Activated T-cell treated with anti-CD3 and anti-CD28 coated beads, Interleukin-2, amount 50 U/mL, for 4 hours (primary cell): ENCODE measurements around the gene CMC4. TPM values are rescaled to one million over a fixed set of nuclear protein-coding genes. Genes with fewer than 3 reads are reported as not detected.

ENCODE experiments used
- ATAC-seq, 2 donors: fragments of 200-7000 bp; cut with Tn5 transposase; one replicate each; pipeline ENCODE4 v1.10.0; 2021
- DNase-seq: peaks from one replicate; pipeline ENCODE4 v3.0.0-alpha.2; 2020
- H3K27me3 Mint-ChIP-seq: one replicate; pipeline ENCODE4 v1.8.0; 2021; ENCODE audit warnings: low read depth, mixed read lengths
- H3K36me3 Mint-ChIP-seq: one replicate; pipeline ENCODE4 v1.8.0; 2022; ENCODE audit warnings: mixed read lengths; ENCODE audit not compliant: insufficient read depth
- H3K4me1 Mint-ChIP-seq: one replicate; pipeline ENCODE4 v1.8.0; 2021; ENCODE audit warnings: low read depth, mixed read lengths
- H3K4me3 Mint-ChIP-seq: one replicate; pipeline ENCODE4 v1.8.0; 2021; ENCODE audit warnings: mild to moderate bottlenecking, moderate library complexity, mixed read lengths
- H3K9me3 Mint-ChIP-seq: one replicate; pipeline ENCODE4 v1.8.0; 2021; ENCODE audit warnings: mixed read lengths
- total RNA-seq, 3 donors: library from RNA; stranded (reverse); gene quantifications; one replicate each; pipeline ENCODE4 v1.2.1, GENCODE V29; 2021

The CMC4 gene
- total RNA-seq, 3 donors from 2014 or later: 1.1 to 2.7 (median 1.6) TPM

GRCh38 chrX:155068165-155068564, 2.8 kb downstream of the CMC4 start:
- Mint-ChIP-seq H3K9me3 (no peaks in the 10 kb centered on the region), H3K36me3 (peaks cover 4% of the 10 kb centered on the region), H3K27me3 (no peaks in the 10 kb centered on the region), H3K4me1 (peaks cover 30% of the 10 kb centered on the region), H3K4me3 (no peak overlapping the region)
- no peak for DNase-seq
- ATAC-seq: no peak

GRCh38 chrX:155065035-155065734, 5.8 kb downstream of the CMC4 start:
- Mint-ChIP-seq H3K27me3 (no peaks in the 10 kb centered on the region), H3K9me3 (no peaks in the 10 kb centered on the region), H3K36me3 (peaks cover 5% of the 10 kb centered on the region), H3K4me1 (peaks cover 20% of the 10 kb centered on the region), H3K4me3 (no peak overlapping the region)
- no peak for ATAC-seq
- DNase-seq: no peak

DNA sequence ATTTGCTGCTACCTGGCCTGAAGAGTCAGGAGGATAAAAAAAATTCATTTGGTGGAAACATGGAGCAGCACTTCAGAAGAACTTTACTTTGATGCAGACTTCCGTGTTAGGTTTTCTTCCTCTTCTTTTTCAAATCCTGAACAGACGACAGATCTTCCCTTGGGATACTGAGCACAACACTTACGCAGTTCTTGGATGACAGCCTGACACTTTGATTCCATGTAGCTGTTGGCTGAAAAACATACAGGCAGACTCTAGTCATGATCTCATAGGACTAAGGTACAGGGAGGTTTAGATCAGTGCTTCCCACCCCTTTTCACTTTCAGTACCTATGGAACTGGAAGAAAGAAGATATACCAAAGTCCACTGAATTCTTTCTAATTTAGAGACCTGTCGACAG, 9.2 kb downstream of the CMC4 start:
- Mint-ChIP-seq H3K9me3 (no peaks in the 10 kb centered on the region), H3K4me3 (no peak overlapping the region), H3K36me3 (peaks cover 4% of the 10 kb centered on the region), H3K4me1 (peaks cover 10% of the 10 kb centered on the region), H3K27me3 (no peaks in the 10 kb centered on the region)
- ATAC-seq (no peak), DNase-seq (no peak)

- Mint-ChIP-seq H3K27me3 (no peaks in the 10 kb centered on the region), H3K9me3 (no peaks in the 10 kb centered on the region), H3K4me1 (peaks cover 23% of the 10 kb centered on the region), H3K4me3 (peak overlapping the region; percentile 45), H3K36me3 (peaks cover 15% of the 10 kb centered on the region)
- DNase-seq (peak; percentile 41), ATAC-seq (peak; percentile 76 to 83)
Observed at GRCh38 chrX:155056877-155057792, 13.8 kb downstream of the CMC4 start.

GRCh38 chrX:155056471-155056870, 14.5 kb downstream of the CMC4 start:
- H3K36me3 Mint-ChIP-seq: peaks cover 18% of the 10 kb centered on the region
- H3K4me1 Mint-ChIP-seq: peaks cover 24% of the 10 kb centered on the region
- no peak overlapping the region for H3K4me3 Mint-ChIP-seq
- ATAC-seq (no peak), DNase-seq (no peak)
- no peaks in the 10 kb centered on the region for H3K9me3 Mint-ChIP-seq
- no peaks in the 10 kb centered on the region for H3K27me3 Mint-ChIP-seq

DNA sequence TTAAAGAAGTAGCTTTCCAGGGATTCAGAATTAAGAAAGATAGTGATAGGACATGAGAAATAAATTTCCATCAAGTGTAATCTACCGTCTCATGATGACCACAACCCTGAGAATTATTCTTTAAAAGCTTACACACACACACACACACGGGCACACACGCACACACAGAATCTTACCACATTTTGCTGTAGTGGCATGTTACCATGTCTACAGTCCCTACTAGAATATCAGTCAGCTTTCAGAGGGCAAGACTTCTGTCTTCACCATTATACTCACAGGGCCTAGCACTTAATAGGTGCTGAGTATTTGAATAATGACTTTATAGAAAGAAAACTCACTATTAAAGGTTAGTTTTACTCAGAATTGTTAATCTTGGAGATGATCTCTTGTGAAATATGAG, 15.4 kb downstream of the CMC4 start:
- DNase-seq (no peak), ATAC-seq (no peak)
- H3K9me3 Mint-ChIP-seq: no peaks in the 10 kb centered on the region
- H3K27me3 Mint-ChIP-seq: no peaks in the 10 kb centered on the region
- no peak overlapping the region for H3K4me3 Mint-ChIP-seq
- peaks cover 20% of the 10 kb centered on the region for H3K36me3 Mint-ChIP-seq
- H3K4me1 Mint-ChIP-seq: peaks cover 32% of the 10 kb centered on the region

- no peaks in the 10 kb centered on the region for H3K27me3 Mint-ChIP-seq
- H3K36me3 Mint-ChIP-seq: peaks cover 20% of the 10 kb centered on the region
- no peaks in the 10 kb centered on the region for H3K9me3 Mint-ChIP-seq
- H3K4me3 Mint-ChIP-seq: no peak overlapping the region
- ATAC-seq: no peak
- no peak for DNase-seq
- H3K4me1 Mint-ChIP-seq: peaks cover 40% of the 10 kb centered on the region
Observed at GRCh38 chrX:155054255-155054654, 16.7 kb downstream of the CMC4 start.

- H3K36me3 Mint-ChIP-seq: peaks cover 23% of the 10 kb centered on the region
- H3K27me3 Mint-ChIP-seq: no peaks in the 10 kb centered on the region
- no peak overlapping the region for H3K4me3 Mint-ChIP-seq
- H3K9me3 Mint-ChIP-seq: no peaks in the 10 kb centered on the region
- H3K4me1 Mint-ChIP-seq: peaks cover 46% of the 10 kb centered on the region
- ATAC-seq (no peak), DNase-seq (no peak)
Observed at GRCh38 chrX:155053656-155054055, 17.3 kb downstream of the CMC4 start.

GRCh38 chrX:155052738-155053498, 18.0 kb downstream of the CMC4 start:
- DNase-seq (no peak), ATAC-seq (no peak)
- Mint-ChIP-seq H3K4me1 (peaks cover 47% of the 10 kb centered on the region), H3K27me3 (no peaks in the 10 kb centered on the region), H3K36me3 (peaks cover 27% of the 10 kb centered on the region), H3K4me3 (no peak overlapping the region), H3K9me3 (no peaks in the 10 kb centered on the region)

GRCh38 chrX:155048977-155049619, 21.8 kb downstream of the CMC4 start:
- no peaks in the 10 kb centered on the region for H3K27me3 Mint-ChIP-seq
- DNase-seq (peak; percentile 40), ATAC-seq (no peak)
- H3K4me1 Mint-ChIP-seq: peaks cover 30% of the 10 kb centered on the region
- H3K9me3 Mint-ChIP-seq: no peaks in the 10 kb centered on the region
- H3K4me3 Mint-ChIP-seq: peak overlapping the region; percentile 11
- peaks cover 35% of the 10 kb centered on the region for H3K36me3 Mint-ChIP-seq

GRCh38 chrX:155046811-155047528, 24.0 kb downstream of the CMC4 start:
- no peak overlapping the region for H3K4me3 Mint-ChIP-seq
- peaks cover 23% of the 10 kb centered on the region for H3K36me3 Mint-ChIP-seq
- peaks cover 24% of the 10 kb centered on the region for H3K4me1 Mint-ChIP-seq
- H3K27me3 Mint-ChIP-seq: no peaks in the 10 kb centered on the region
- DNase-seq (no peak), ATAC-seq (no peak)
- H3K9me3 Mint-ChIP-seq: no peaks in the 10 kb centered on the region

DNA sequence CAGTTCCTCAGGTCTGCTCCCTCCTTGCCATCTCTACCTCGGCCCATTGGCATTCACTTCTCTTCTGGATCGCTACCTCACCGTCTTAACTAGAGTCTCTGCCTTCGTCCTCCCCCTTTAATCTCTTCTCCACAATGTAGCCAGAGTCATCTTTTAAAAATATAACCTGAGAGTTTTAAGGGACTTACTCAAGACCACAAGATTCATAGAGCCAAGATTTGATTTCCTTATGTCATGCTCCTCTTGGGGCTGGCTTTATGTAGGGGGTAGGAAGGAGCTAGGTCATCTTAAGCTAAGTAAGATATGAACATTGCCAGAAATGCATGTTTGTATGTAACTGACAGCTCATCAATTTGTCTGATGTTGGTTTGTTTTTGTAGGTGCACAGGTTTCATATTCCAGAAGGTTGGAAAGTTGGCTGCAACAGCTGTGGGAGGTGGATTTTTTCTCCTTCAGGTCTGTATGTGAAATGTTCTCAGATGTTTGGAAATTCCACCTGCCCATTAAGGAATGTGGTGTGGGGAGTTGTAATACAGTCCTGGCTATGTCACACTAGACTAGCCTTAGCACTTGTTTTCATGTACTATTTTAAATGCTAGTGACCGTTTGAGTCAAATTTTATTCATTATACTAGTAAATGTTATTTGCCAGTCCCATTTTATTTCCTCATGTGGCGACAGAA, 24.7 kb downstream of the CMC4 start:
- H3K4me3 Mint-ChIP-seq: no peak overlapping the region

GRCh38 chrX:155035688-155036087, 35.2 kb downstream of the CMC4 start:
- Mint-ChIP-seq H3K4me3 (no peak overlapping the region), H3K4me1 (peaks cover 29% of the 10 kb centered on the region), H3K9me3 (peaks cover 6% of the 10 kb centered on the region), H3K27me3 (no peaks in the 10 kb centered on the region), H3K36me3 (peaks cover 34% of the 10 kb centered on the region)
- DNase-seq: no peak
- ATAC-seq: no peak

More for the DNA sequence above, 24.7 kb downstream of the CMC4 start:
- Mint-ChIP-seq H3K9me3 (no peaks in the 10 kb centered on the region), H3K4me1 (peaks cover 21% of the 10 kb centered on the region), H3K27me3 (no peaks in the 10 kb centered on the region), H3K36me3 (peaks cover 16% of the 10 kb centered on the region)
- ATAC-seq (no peak), DNase-seq (no peak)
